Stomach (tissue), 9 donors: ENCODE measurements around the gene IFNK. TPM values are rescaled to one million over a fixed set of nuclear protein-coding genes. Genes with fewer than 3 reads are reported as not detected.

Experiments
- DNase-seq, 2 donors: peaks; one replicate each; pipeline versions ENCODE4 v3.0.0 to v3.0.0-alpha.2; 2013 to 2019
- H3K27ac ChIP-seq, 5 donors: fragments of 200-600 bp in 4 of 5; sonication (generic) in 4 of 5; one replicate each; pipeline ENCODE4 v1.5.1; 2013 to 2019; ENCODE audit warnings: mild to moderate bottlenecking in 1 of 5, moderate library complexity in 1 of 5
- H3K27me3 ChIP-seq, 3 donors: fragments of 200-600 bp; sonication (generic); one replicate each; pipeline ENCODE4 v1.5.1; 2017 to 2019; ENCODE audit warnings: mixed run types in 1 of 3
- H3K36me3 ChIP-seq, 4 donors: fragments of 200-600 bp; sonication (generic); 1 replicate in 3 of 4; 2 replicates in 1 of 4; pipeline ENCODE4 v1.5.1; 2016 to 2019
- H3K4me1 ChIP-seq, 4 donors: fragments of 200-600 bp; sonication (generic); one replicate each; pipeline ENCODE4 v1.5.1; 2016 to 2019
- H3K4me3 ChIP-seq, 4 donors: fragments of 200-600 bp; sonication (generic) in 3 of 4; one replicate each; pipeline ENCODE4 v1.5.1; 2016 to 2019; ENCODE audit warnings: mild to moderate bottlenecking in 1 of 4
- H3K9me3 ChIP-seq, 4 donors: fragments of 200-600 bp; sonication (generic); one replicate each; pipeline ENCODE4 v1.5.1; 2016 to 2019
- CTCF ChIP-seq, 7 experiments: fragments of 450-650 bp in 4 of 7; fragments of 200-600 bp in 3 of 7; sonication (generic) in 3 of 7; IDR thresholded peaks; one replicate each; pipeline ENCODE4 v1.5.1; 2016 to 2019; ENCODE audit warnings: antibody characterized with exemption in 7 of 7, control low read depth in 2 of 7, mild to moderate bottlenecking in 1 of 7
- EP300 ChIP-seq: sonication (generic); formaldehyde crosslinking; IDR thresholded peaks from one replicate; pipeline ENCODE4 v1.6.1; 2017; ENCODE audit warnings: antibody characterized with exemption
- POLR2A ChIP-seq, 4 donors: fragments of 450-650 bp; IDR thresholded peaks; one replicate each; pipeline ENCODE4 v1.6.1; 2016; ENCODE audit warnings: antibody characterized with exemption in 4 of 4, control low read depth in 2 of 4, mild to moderate bottlenecking in 1 of 4, moderate library complexity in 1 of 4
- POLR2AphosphoS5 ChIP-seq, 3 donors: sonication (generic); formaldehyde crosslinking; IDR thresholded peaks; one replicate each; pipeline ENCODE4 v1.6.1; 2016; ENCODE audit warnings: antibody characterized with exemption in 3 of 3
- WGBS, 5 donors: extraction: QIAGEN DNeasy Blood & Tissue Kit in 3 of 5; methylation state at CpG; one replicate each; pipeline versions ENCODE4 v1.1.5 to v1.1.7; 2013 to 2018; 5-methylcytosine and 5-hydroxymethylcytosine counted together
- intact Hi-C: fragments of 100-400 bp; cut with DNase I; formaldehyde crosslinking; loops from one replicate; pipeline ENCODE4 v1.15.1; 2023; ENCODE audit warnings: low total_unique reads
- polyA plus RNA-seq, 3 donors: library from polyadenylated mRNA; stranded (reverse); fragments of 200-250 nt; gene quantifications; one replicate each; pipeline ENCODE4 v1.2.3, GENCODE V29; 2013
- total RNA-seq, 5 donors: library from RNA; depleted of rRNA; stranded (reverse); fragments of >200 nt; gene quantifications; one replicate each; pipeline versions ENCODE4 v1.1.0 to v1.2.3, GENCODE V29; 2014 to 2016
- donor health status: healthy with polysubstance abuse.
- donor health status: Bipolar disorder and iron deficiency.
- donor health status: healthy.

Gene IFNK
- total and polyA plus RNA-seq, 8 donors: not detected

DNA sequence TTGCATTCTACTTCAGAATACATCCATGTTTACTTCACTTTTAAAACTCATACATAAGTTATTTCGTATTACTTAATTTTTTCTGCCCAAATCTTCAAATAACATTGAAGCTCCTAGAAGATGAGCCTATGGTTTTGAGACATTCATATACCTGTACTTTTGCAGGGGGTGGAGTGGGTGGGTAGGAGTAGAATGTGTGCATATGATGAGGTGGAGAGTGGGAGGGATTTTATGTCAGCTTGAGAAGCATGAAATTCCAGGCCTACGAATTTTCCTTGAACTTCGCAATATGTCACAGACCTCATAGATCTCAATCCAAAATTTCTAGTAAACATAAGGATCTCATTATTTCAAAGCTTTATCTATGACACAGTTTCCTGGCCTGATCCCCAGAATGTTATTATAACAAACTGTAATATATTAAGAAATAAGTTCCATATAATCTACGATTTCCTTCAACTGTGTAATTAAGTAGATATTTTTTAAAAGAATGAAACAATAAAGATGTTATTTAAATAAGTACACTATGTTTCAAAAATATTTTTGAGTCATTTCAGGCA, 25.2 kb downstream of the IFNK start:
- Histone ChIP-seq H3K36me3 (peaks cover 14 to 77% (median 65%) of the 10 kb centered on the region in 4 donors), H3K27ac (no peak overlapping the region), H3K9me3 (no peaks in the 10 kb centered on the region), H3K4me3 (no peak overlapping the region), H3K27me3 (no peaks in the 10 kb centered on the region), H3K4me1 (peaks cover 0 to 9% (median 3%) of the 10 kb centered on the region in 4 donors)
- peak in 1 of 2 donors; percentile 62 for DNase-seq
- intact Hi-C loops: no loop called here
- no peak for TF ChIP-seq CTCF (IDR thresholded peaks at IDR 0.05)
- no peak for TF ChIP-seq POLR2A (IDR thresholded peaks at IDR 0.05)
- TF ChIP-seq POLR2AphosphoS5 (IDR thresholded peaks at IDR 0.05): no peak
- TF ChIP-seq EP300: no peak
- 69 to 81% (median 73%) methylated on average over 4 of the region's 4 CpGs for WGBS, 5 donors

GRCh38 chr9:27554712-27555111, 30.6 kb downstream of the IFNK start:
- intact Hi-C loops: no loop called here
- no peak overlapping the region for H3K4me3 ChIP-seq
- TF ChIP-seq EP300 (no peak), POLR2AphosphoS5 (IDR thresholded peaks at IDR 0.05) (no peak), CTCF (IDR thresholded peaks at IDR 0.05) (no peak), POLR2A (IDR thresholded peaks at IDR 0.05) (no peak)
- no peaks in the 10 kb centered on the region for H3K4me1 ChIP-seq
- WGBS, 5 donors: 90 to 97% (median 94%) methylated on average over 1 of the region's 1 CpG
- no peaks in the 10 kb centered on the region for H3K9me3 ChIP-seq
- DNase-seq: no peak
- no peaks in the 10 kb centered on the region for H3K27me3 ChIP-seq
- peaks cover 21 to 100% (median 90%) of the 10 kb centered on the region in 4 donors for H3K36me3 ChIP-seq
- H3K27ac ChIP-seq: no peak overlapping the region

DNA sequence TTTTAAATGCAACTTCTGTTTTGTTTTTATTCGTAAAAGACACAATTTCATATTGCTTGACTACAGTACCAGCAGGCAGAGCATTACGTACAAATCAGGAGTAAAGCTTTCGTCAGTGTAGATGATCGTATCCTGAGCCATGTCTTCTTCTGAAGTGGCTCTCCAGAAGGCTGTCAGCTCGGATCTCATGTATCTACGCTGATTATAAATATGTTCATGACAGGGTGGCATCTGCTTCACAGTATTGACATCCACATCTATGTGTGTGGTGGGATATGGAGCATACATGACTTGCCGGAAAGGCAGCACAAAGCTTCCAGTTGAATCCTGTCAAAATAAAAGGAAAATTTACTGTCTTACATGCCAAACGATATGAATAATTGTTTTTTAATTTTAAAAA, 32.4 kb downstream of the IFNK start:
- no peak for TF ChIP-seq EP300
- TF ChIP-seq POLR2A (IDR thresholded peaks at IDR 0.05): no peak
- no peak for TF ChIP-seq CTCF (IDR thresholded peaks at IDR 0.05)
- no peak for TF ChIP-seq POLR2AphosphoS5 (IDR thresholded peaks at IDR 0.05)
- H3K36me3 ChIP-seq: peaks cover 21 to 100% (median 92%) of the 10 kb centered on the region in 4 donors
- intact Hi-C loops: no loop called here
- WGBS, 5 donors: 89 to 94% (median 91%) methylated on average over 8 of the region's 8 CpGs
- H3K9me3 ChIP-seq: no peaks in the 10 kb centered on the region
- no peak overlapping the region for H3K27ac ChIP-seq
- H3K4me1 ChIP-seq: no peaks in the 10 kb centered on the region
- H3K27me3 ChIP-seq: no peaks in the 10 kb centered on the region
- no peak for DNase-seq
- no peak overlapping the region for H3K4me3 ChIP-seq

GRCh38 chr9:27558307-27558706, 34.2 kb downstream of the IFNK start:
- Histone ChIP-seq H3K4me1 (no peaks in the 10 kb centered on the region), H3K27ac (no peak overlapping the region), H3K27me3 (no peaks in the 10 kb centered on the region), H3K9me3 (no peaks in the 10 kb centered on the region), H3K36me3 (peaks cover 14 to 90% (median 83%) of the 10 kb centered on the region in 4 donors), H3K4me3 (no peak overlapping the region)
- intact Hi-C loops: no loop called here
- no peak for TF ChIP-seq POLR2A (IDR thresholded peaks at IDR 0.05)
- DNase-seq: no peak

DNA sequence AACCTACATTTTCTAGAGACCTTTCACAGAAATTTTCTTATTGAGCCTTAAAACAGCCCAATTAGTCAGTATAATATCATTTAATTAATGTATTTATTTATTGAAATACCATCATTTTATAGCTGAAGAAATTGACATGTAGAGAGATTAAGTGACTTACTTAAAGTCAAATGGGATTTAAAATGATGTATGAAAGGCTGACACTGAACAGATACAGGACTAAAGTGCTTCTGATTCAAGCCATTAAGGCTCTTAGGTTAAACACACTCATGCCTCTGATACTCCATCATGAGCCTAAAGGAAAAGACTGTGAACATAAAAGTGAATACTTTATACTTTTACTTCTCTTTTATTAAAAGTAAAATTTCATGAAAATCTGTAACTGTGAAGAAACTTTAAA, 36.4 kb downstream of the IFNK start:
- TF ChIP-seq CTCF (IDR thresholded peaks at IDR 0.05): no peak
- TF ChIP-seq POLR2AphosphoS5 (IDR thresholded peaks at IDR 0.05): no peak
- TF ChIP-seq EP300: no peak
- no peak for TF ChIP-seq POLR2A (IDR thresholded peaks at IDR 0.05)
- no peak overlapping the region for H3K4me3 ChIP-seq
- intact Hi-C loops: no loop called here
- no peak for DNase-seq
- peaks cover 14 to 82% (median 75%) of the 10 kb centered on the region in 4 donors for H3K36me3 ChIP-seq
- H3K9me3 ChIP-seq: no peaks in the 10 kb centered on the region
- peaks cover 0 to 4% (median 2%) of the 10 kb centered on the region in 4 donors for H3K4me1 ChIP-seq
- H3K27ac ChIP-seq: no peak overlapping the region
- H3K27me3 ChIP-seq: no peaks in the 10 kb centered on the region
